PC-3 (cell line): ENCODE data around the gene CFAP410. TPM values are rescaled to one million over a fixed set of nuclear protein-coding genes. Genes with fewer than 3 reads are reported as not detected.

Experiments used
- total RNA-seq: library from RNA; depleted of rRNA; stranded (reverse); fragments of >200 nt; gene quantifications from 2 replicates; pipeline ENCODE4 v1.2.3, GENCODE V29; 2014; rRNA removed

The CFAP410 gene
- total RNA-seq, 1 experiment from 2014 or later: 18.4 TPM

Other genes starting within 250 kb of the CFAP410 start
- gene PWP2, start 232.0 kb downstream of the CFAP410 start, total RNA-seq: 8.2 and 17.0 TPM in 2 replicates
- 14.4 and 33.9 TPM in 2 replicates for gene GATD3, start 205.7 kb downstream of the CFAP410 start, total RNA-seq
- 11.6 and 14.8 TPM in 2 replicates for gene ICOSLG, start 98.4 kb downstream of the CFAP410 start, total RNA-seq
- not detected in 2 replicates for gene DNMT3L, start 77.5 kb downstream of the CFAP410 start, total RNA-seq
- gene AIRE, start 53.5 kb downstream of the CFAP410 start, total RNA-seq: not detected in 2 replicates
- 223 and 250 TPM in 2 replicates for gene PFKL, start 39.3 kb downstream of the CFAP410 start, total RNA-seq
- 48.3 and 50.0 TPM in 2 replicates for gene TRPM2, start 14.2 kb upstream of the CFAP410 start, total RNA-seq
- 3.1 and 4.1 TPM in 2 replicates for gene LRRC3, start 116.1 kb upstream of the CFAP410 start, total RNA-seq
- not detected in 2 replicates for gene KRTAP10-1, start 200.8 kb upstream of the CFAP410 start, total RNA-seq
- not detected in 2 replicates for gene KRTAP10-2, start 212.1 kb upstream of the CFAP410 start, total RNA-seq
- gene KRTAP10-3, start 219.4 kb upstream of the CFAP410 start, total RNA-seq: not detected in 2 replicates
- not detected in 2 replicates for gene KRTAP10-4, start 234.3 kb upstream of the CFAP410 start, total RNA-seq
- 0.98 TPM in 1 of 2 replicates, not detected in the other for gene KRTAP10-5, start 241.2 kb upstream of the CFAP410 start, total RNA-seq